H1 (cell line): Measurements from ENCODE around the gene ABLIM1. TPM values are rescaled to one million over a fixed set of nuclear protein-coding genes. Genes with fewer than 3 reads are reported as not detected.

ENCODE experiments used
- ATF2 ChIP-seq: IDR thresholded peaks from 2 replicates; pipeline ENCODE4 v1.6.1; 2012; ENCODE audit warnings: low read length, inconsistent platforms
- BCL11A ChIP-seq, 2 experiments: IDR thresholded peaks; one replicate each; pipeline ENCODE4 v1.6.1; 2011; ENCODE audit warnings: low read depth in 2 of 2, low read length in 2 of 2, mild to moderate bottlenecking in 2 of 2
- CHD1 ChIP-seq: IDR thresholded peaks from 2 replicates; pipeline ENCODE4 v1.6.1; 2012; ENCODE audit warnings: low read depth, low read length, improper control_type of control experiment
- CHD7 ChIP-seq: fragments of 300-600 bp; sonication (generic); IDR thresholded peaks from 2 replicates; pipeline ENCODE4 v1.7.1; 2012; ENCODE audit warnings: low read length, moderate library complexity, mild to moderate bottlenecking, inconsistent platforms; ENCODE audit not compliant: insufficient replicate concordance
- KDM5A ChIP-seq: fragments of 200-600 bp; IDR thresholded peaks from 2 replicates; pipeline ENCODE4 v1.7.1; 2012; ENCODE audit warnings: mild to moderate bottlenecking, low read length, inconsistent platforms, mixed read lengths
- TCF12 ChIP-seq: IDR thresholded peaks from 2 replicates; pipeline ENCODE4 v1.6.1; 2011; ENCODE audit warnings: low read depth, mild to moderate bottlenecking, low read length
- USF2 ChIP-seq: IDR thresholded peaks from 2 replicates; pipeline ENCODE4 v1.6.1; 2011; ENCODE audit warnings: low read length, improper control_type of control experiment
- polyA plus RNA-seq, 7 experiments: library from polyadenylated mRNA; depleted of rRNA in 3 of 7; stranded (reverse) in 5 of 7; unstranded in 2 of 7; fragments of >200 nt in 5 of 7; fragments of 200-250 nt in 2 of 7; gene quantifications; 1 replicate in 5 of 7; 2 replicates in 1 of 7; 4 replicates in 1 of 7; pipeline versions ENCODE4 v1.2.1 to v1.2.3, GENCODE V29; 2011 to 2013; ENCODE audit warnings: missing spikeins in 2 of 7, mixed read lengths in 2 of 7
- total RNA-seq: library from RNA; stranded (reverse); fragmentation: NEBNext Ultra II Directional; extraction: Animal tissue kit (Norgen Biotek cat#: 25700); gene quantifications from 2 replicates; pipeline ENCODE4 v1.2.1, GENCODE V29; 2021

Gene ABLIM1
- total and polyA plus RNA-seq, 2 of the 8 experiments (the other 6 are each of a cell fraction or from before 2014, with no cell fraction given), result 51.2 to 51.7 TPM

- TF ChIP-seq USF2, result no peak
- TF ChIP-seq CHD1, result no peak
- no peak for TF ChIP-seq TCF12
- TF ChIP-seq CHD7, result no peak
- no peak for TF ChIP-seq BCL11A (IDR thresholded peaks at IDR 0.05; ENCODE audit: low read depth in 2 of 2, low read length in 2 of 2)
- no peak for TF ChIP-seq ATF2
- no peak for TF ChIP-seq KDM5A
- TF ChIP-seq, all 59 proteins: peak for 0
Measured at GRCh38 chr10:114684822-114685209, 26.7 kb upstream of the ABLIM1 start (continued).
